Fibroblast of lung (primary cell): ENCODE data around the gene FAM83E. TPM values are rescaled to one million over a fixed set of nuclear protein-coding genes. Genes with fewer than 3 reads are reported as not detected.
"Not testable (repeated sequence)": the region's sequence is repeated elsewhere in the genome, so short reads cannot be mapped to it uniquely, and the experiment has no call there.

Experiments
- DNase-seq, 2 donors: peaks; one replicate each; pipeline versions ENCODE4 v3.0.0 to v3.0.0-alpha.2; 2010; ENCODE audit warnings: low read depth in 2 of 2
- H2AFZ ChIP-seq: 2 replicates; pipeline ENCODE4 v1.5.1; 2012; ENCODE audit warnings: low read length, control low read depth, inconsistent platforms
- H3K27ac ChIP-seq: 2 replicates; pipeline ENCODE4 v1.5.1; 2011; ENCODE audit warnings: low read length, control low read depth; ENCODE audit not compliant: insufficient read depth
- H3K27me3 ChIP-seq: 2 replicates; pipeline ENCODE4 v1.5.1; 2011; ENCODE audit warnings: mild to moderate bottlenecking, low read length; ENCODE audit not compliant: control insufficient read depth, insufficient read depth
- H3K36me3 ChIP-seq: 2 replicates; pipeline ENCODE4 v1.5.1; 2011; ENCODE audit warnings: low read length; ENCODE audit not compliant: control insufficient read depth, insufficient read depth
- H3K4me1 ChIP-seq: 2 replicates; pipeline ENCODE4 v1.5.1; 2011; ENCODE audit warnings: low read length; ENCODE audit not compliant: control insufficient read depth, insufficient read depth; ENCODE audit errors: extremely low read depth
- H3K4me2 ChIP-seq: 2 replicates; pipeline ENCODE4 v1.5.1; 2011; ENCODE audit warnings: low read length, control low read depth; ENCODE audit not compliant: insufficient read depth; ENCODE audit errors: extremely low read depth
- H3K4me3 ChIP-seq, 4 experiments: fragments of 200-600 bp in 1 of 4; sonication (generic) in 1 of 4; replicated peaks in 1 of 4; 2 replicates each; pipeline ENCODE4 v1.5.1; 2011 to 2016; ENCODE audit warnings: low read length in 4 of 4, low read depth in 3 of 4, mild to moderate bottlenecking in 3 of 4, control low read depth in 2 of 4, inconsistent platforms in 1 of 4, mixed read lengths in 1 of 4; ENCODE audit not compliant: insufficient read depth in 1 of 4; ENCODE audit errors: control extremely low read depth in 1 of 4
- H3K79me2 ChIP-seq: 2 replicates; pipeline ENCODE4 v1.5.1; 2012; ENCODE audit warnings: mild to moderate bottlenecking, low read length, inconsistent platforms; ENCODE audit not compliant: control insufficient read depth, insufficient read depth
- H3K9ac ChIP-seq: 2 replicates; pipeline ENCODE4 v1.5.1; 2011; ENCODE audit warnings: mild to moderate bottlenecking, low read length, control low read depth; ENCODE audit not compliant: insufficient read depth
- H3K9me3 ChIP-seq: 2 replicates; pipeline ENCODE4 v1.5.1; 2012; ENCODE audit warnings: low read depth, low read length; ENCODE audit not compliant: control insufficient read depth, insufficient read depth
- H4K20me1 ChIP-seq: 2 replicates; pipeline ENCODE4 v1.5.1; 2011; ENCODE audit warnings: low read length; ENCODE audit not compliant: control insufficient read depth, insufficient read depth; ENCODE audit errors: extremely low read depth
- EZH2 ChIP-seq: IDR thresholded peaks from 2 replicates; pipeline ENCODE4 v1.5.1; 2012; ENCODE audit warnings: low read length, control low read depth, mild to moderate bottlenecking; ENCODE audit errors: missing control alignments
- polyA plus RNA-seq, 2 donors: library from polyadenylated mRNA; depleted of rRNA in 1 of 2; stranded (reverse) in 1 of 2; unstranded in 1 of 2; fragments of >200 nt; gene quantifications; 2 replicates each; pipeline ENCODE4 v1.2.1, GENCODE V29; 2011 to 2012; ENCODE audit warnings: missing spikeins in 1 of 2
- total RNA-seq: library from RNA; depleted of rRNA; stranded (reverse); fragments of >200 nt; gene quantifications from 2 replicates; pipeline ENCODE4 v1.2.1, GENCODE V29; 2014
- TF ChIP-seq, protein P1 (sequence below), 2 donors: IDR thresholded peaks in 1 of 2; conservative IDR thresholded peaks in 1 of 2; 1 replicate in 1 of 2; 2 replicates in 1 of 2; pipeline ENCODE4 v1.5.1; 2011 to 2012; ENCODE audit warnings: low read length in 2 of 2, control low read depth in 1 of 2, inconsistent platforms in 1 of 2, low read depth in 1 of 2, mild to moderate bottlenecking in 1 of 2

FAM83E gene
- total and polyA plus RNA-seq, 2 donors (not counting 1 experiment from before 2014, with no cell fraction given) = 0.50 TPM; not detected in 1

DNA sequence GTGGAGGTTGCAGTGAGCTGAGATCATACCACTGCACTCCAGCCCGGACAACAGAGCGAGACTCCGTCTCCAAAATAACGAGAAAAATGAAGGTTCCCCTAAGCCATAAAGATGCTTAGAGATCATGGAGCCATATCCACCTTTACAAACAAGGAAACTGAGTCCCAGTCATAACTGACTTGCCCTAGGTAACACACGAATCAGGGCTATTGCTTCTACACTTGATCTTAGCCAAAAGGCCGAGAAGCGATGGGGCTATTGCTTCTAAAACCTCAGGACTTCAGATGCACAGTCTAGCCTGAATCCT is 19.1 kb upstream of the FAM83E start:
- peak overlapping the region; percentile 53 for H3K9ac ChIP-seq
- no peak for DNase-seq

DNA sequence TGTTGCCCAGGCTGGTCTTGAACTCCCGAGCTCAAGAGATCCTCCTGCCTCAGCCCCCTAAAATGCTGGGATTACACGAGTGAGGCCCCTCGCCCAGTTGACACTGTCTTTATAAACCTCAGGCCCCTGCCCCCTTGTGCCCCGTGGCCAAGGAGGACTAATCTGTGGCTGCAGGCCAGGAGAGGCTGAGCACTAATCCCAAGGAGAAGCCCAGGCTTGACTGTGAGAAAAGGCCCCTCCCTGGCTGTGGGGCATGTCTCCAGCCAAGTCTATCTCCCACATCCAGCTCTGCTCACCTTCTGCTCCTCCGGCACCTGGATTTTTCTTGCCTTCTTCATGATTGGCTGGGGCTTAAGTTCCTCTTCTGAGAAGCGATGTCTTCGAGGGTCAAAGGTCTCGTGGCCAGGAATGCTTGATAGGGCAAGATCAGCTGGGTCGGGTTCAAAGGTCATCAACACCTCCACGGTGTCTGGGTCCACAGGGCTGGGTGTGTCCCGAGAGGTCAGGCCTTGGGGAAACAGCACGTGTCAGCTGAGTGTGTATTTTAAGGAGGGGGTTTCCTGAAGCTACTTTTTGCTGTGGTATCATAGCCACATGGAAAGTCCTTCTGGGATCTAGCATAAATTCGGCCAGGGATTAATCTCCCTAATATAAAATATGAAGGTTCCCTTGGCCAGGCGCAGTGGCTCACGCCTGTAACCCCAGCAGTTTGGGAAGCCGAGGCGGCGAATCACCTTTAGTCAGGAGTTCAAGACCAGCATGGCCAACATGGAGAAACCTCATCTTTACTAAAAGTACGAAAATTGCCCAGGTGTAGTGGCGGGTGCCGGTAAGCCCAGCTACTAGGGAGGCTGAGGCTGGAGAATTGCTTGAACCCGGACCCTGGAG is 18.5 kb upstream of the FAM83E start:
- Histone ChIP-seq H3K4me1 (peaks cover 41% of the 10 kb centered on the region), H3K27ac (peak overlapping the region; percentile 77), H3K4me2 (peak overlapping the region; percentile 99), H2AFZ (no peak overlapping the region), H3K9me3 (no peaks in the 10 kb centered on the region), H3K4me3 (peak overlapping the region in 2 of 4 experiments; percentile 37 to 46), H3K36me3 (peaks cover 2% of the 10 kb centered on the region), H4K20me1 (no peaks in the 10 kb centered on the region), H3K27me3 (no peaks in the 10 kb centered on the region), H3K79me2 (no peaks in the 10 kb centered on the region), H3K9ac (no peak overlapping the region)
- no peak for TF ChIP-seq EZH2
- TF ChIP-seq, protein P1, sequence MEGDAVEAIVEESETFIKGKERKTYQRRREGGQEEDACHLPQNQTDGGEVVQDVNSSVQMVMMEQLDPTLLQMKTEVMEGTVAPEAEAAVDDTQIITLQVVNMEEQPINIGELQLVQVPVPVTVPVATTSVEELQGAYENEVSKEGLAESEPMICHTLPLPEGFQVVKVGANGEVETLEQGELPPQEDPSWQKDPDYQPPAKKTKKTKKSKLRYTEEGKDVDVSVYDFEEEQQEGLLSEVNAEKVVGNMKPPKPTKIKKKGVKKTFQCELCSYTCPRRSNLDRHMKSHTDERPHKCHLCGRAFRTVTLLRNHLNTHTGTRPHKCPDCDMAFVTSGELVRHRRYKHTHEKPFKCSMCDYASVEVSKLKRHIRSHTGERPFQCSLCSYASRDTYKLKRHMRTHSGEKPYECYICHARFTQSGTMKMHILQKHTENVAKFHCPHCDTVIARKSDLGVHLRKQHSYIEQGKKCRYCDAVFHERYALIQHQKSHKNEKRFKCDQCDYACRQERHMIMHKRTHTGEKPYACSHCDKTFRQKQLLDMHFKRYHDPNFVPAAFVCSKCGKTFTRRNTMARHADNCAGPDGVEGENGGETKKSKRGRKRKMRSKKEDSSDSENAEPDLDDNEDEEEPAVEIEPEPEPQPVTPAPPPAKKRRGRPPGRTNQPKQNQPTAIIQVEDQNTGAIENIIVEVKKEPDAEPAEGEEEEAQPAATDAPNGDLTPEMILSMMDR (conservative IDR thresholded peaks at IDR 0.05 in 1 of 2, IDR thresholded peaks at IDR 0.05 in 1 of 2; ENCODE audit: low read depth in 1 of 2, low read length in 2 of 2) = no peak
- no peak for DNase-seq

More for the DNA sequence above, 19.1 kb upstream of the FAM83E start:
- H3K4me3 ChIP-seq = peak overlapping the region; percentile 20 to 46 (median 34)
- peaks cover 43% of the 10 kb centered on the region for H3K4me1 ChIP-seq
- no peak for TF ChIP-seq EZH2
- TF ChIP-seq, protein P1 (conservative IDR thresholded peaks at IDR 0.05 in 1 of 2, IDR thresholded peaks at IDR 0.05 in 1 of 2; ENCODE audit: low read depth in 1 of 2, low read length in 2 of 2) = no peak
- peaks cover 2% of the 10 kb centered on the region for H3K36me3 ChIP-seq
- H3K9me3 ChIP-seq = no peaks in the 10 kb centered on the region
- no peaks in the 10 kb centered on the region for H4K20me1 ChIP-seq
- peak overlapping the region; percentile 77 for H3K27ac ChIP-seq
- no peaks in the 10 kb centered on the region for H3K27me3 ChIP-seq
- no peaks in the 10 kb centered on the region for H3K79me2 ChIP-seq
- peak overlapping the region; percentile 99 for H3K4me2 ChIP-seq
- peak overlapping the region; percentile 80 for H2AFZ ChIP-seq

DNA sequence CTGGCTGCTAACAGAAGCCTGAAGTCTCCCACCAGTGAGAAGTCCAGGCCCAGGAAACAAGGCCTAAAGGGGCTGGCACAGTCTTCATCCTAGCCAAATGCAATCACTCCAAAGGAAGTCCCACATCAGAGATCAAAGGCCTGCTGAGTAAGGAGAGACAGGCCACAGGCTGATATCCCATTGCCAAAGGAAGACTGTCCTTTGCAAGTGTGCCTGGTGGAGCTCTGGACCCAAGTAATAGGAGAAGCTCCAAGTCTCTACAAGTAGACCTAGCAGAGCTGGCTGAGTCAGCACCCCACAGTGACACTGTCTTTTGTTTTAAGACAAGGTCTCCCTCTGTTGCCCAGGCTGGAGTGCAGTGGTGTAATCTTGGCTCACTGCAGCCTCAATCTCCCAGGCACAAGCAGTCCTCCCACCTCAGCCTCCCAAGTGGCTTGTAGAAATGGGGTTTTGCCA is 17.8 kb upstream of the FAM83E start:
- peak overlapping the region in 1 of 4 experiments; percentile 4 for H3K4me3 ChIP-seq
- H2AFZ ChIP-seq = no peak overlapping the region
- DNase-seq = peak in 1 of 2 donors; percentile 51
- H3K36me3 ChIP-seq = peaks cover 2% of the 10 kb centered on the region
- TF ChIP-seq EZH2 = no peak
- TF ChIP-seq, protein P1 (conservative IDR thresholded peaks at IDR 0.05 in 1 of 2, IDR thresholded peaks at IDR 0.05 in 1 of 2; ENCODE audit: low read depth in 1 of 2, low read length in 2 of 2) = no peak
- H3K4me2 ChIP-seq = peak overlapping the region; percentile 13
- no peaks in the 10 kb centered on the region for H3K9me3 ChIP-seq
- H3K79me2 ChIP-seq = no peaks in the 10 kb centered on the region
- no peak overlapping the region for H3K9ac ChIP-seq
- H4K20me1 ChIP-seq = no peaks in the 10 kb centered on the region
- H3K27me3 ChIP-seq = no peaks in the 10 kb centered on the region
- H3K4me1 ChIP-seq = peaks cover 40% of the 10 kb centered on the region
- H3K27ac ChIP-seq = peak overlapping the region; percentile 43

DNA sequence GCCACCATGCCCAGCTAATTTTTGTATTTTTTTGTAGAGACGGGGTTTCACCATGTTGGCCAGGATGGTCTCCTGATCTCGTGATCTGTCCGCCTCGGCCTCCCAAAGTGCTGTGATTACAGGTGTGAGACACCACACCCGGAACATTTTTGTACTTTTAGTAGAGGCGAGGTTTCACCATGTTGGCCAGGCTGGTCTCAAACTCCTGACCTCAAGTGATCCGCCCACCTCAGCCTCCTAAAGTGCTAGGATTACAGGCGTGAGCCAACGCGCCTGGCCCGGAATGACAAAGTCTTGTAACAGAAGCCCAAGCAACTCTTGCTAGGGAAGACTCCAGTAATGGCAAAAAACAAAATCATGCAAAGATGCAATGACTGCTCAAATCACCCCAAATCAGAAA is 17.4 kb upstream of the FAM83E start:
- not testable (repeated sequence) for H3K27me3 ChIP-seq, DNase-seq, H3K79me2 ChIP-seq, H3K4me3 ChIP-seq, H3K27ac ChIP-seq, H3K9me3 ChIP-seq, H3K36me3 ChIP-seq, H3K4me2 ChIP-seq, H3K9ac ChIP-seq, H2AFZ ChIP-seq, H4K20me1 ChIP-seq
- peaks cover 40% of the 10 kb centered on the region for H3K4me1 ChIP-seq
